Measurements from ENCODE around the gene FRMD1. TPM values are rescaled to one million over a fixed set of nuclear protein-coding genes. Genes with fewer than 3 reads are reported as not detected.

FRMD1 gene
- total and polyA plus RNA-seq, 12 donors = 0.12 to 1.3 (median 0.21) TPM; not detected in 4

DNA sequence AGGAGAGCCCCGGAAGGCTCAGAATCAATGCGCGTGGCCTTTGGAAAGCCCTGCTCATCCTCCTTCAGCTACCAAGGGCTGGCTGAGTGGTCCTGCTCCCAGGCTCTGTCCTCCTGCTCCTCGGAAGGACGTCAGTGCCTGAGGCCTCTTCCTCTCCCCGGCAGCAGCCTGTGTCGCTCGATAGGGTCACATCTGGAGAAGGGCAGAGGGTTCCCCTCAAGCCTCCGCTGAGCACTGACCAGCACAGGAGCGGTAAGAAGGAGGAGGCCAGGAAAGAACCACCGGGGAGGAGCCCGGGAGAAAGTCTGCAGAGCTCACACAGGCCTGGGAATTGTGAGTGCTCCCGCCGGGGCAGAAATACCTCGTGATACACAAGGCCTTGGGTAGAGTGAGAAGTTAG is 60.3 kb downstream of the FRMD1 start:
- ATAC-seq (no peak), DNase-seq (no peak)
- H3K9me3 ChIP-seq = no peaks in the 10 kb centered on the region
- 84 to 86% methylated on average over 15 of the region's 15 CpGs for WGBS, 2 donors
- no peak overlapping the region for H3K27ac ChIP-seq
- H3K36me3 ChIP-seq = no peaks in the 10 kb centered on the region
- H3K4me1 ChIP-seq = peaks cover 0 to 24% (median 11%) of the 10 kb centered on the region in 9 donors
- H3K27me3 ChIP-seq = no peaks in the 10 kb centered on the region
- TF ChIP-seq, protein P1, sequence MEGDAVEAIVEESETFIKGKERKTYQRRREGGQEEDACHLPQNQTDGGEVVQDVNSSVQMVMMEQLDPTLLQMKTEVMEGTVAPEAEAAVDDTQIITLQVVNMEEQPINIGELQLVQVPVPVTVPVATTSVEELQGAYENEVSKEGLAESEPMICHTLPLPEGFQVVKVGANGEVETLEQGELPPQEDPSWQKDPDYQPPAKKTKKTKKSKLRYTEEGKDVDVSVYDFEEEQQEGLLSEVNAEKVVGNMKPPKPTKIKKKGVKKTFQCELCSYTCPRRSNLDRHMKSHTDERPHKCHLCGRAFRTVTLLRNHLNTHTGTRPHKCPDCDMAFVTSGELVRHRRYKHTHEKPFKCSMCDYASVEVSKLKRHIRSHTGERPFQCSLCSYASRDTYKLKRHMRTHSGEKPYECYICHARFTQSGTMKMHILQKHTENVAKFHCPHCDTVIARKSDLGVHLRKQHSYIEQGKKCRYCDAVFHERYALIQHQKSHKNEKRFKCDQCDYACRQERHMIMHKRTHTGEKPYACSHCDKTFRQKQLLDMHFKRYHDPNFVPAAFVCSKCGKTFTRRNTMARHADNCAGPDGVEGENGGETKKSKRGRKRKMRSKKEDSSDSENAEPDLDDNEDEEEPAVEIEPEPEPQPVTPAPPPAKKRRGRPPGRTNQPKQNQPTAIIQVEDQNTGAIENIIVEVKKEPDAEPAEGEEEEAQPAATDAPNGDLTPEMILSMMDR (IDR thresholded peaks at IDR 0.05) = no peak
- intact Hi-C loops (cut with DNase I) = no loop called here
- H3K4me3 ChIP-seq = no peak overlapping the region

DNA sequence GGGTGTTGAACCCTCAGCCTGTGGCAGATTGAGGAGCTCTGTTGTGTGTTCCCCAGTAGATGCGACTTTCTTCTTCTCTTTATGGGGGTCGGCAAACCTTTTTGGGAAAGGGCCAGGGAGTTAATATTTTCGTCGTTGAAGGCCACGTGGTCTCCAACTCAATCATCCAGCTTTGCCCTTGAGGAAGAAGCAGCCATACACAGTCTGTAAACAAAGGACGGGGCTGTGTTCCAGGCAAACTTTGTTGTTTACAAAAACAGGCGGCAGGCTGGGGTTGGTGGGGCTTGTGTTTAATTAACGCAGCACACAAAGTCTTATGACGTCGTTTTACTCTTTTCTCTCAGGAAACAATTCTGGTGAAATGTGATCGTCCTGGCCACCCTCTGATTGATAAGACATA is 61.4 kb downstream of the FRMD1 start:
- H3K4me3 ChIP-seq = no peak overlapping the region
- H3K9me3 ChIP-seq = peaks cover 0 to 2% (median 0%) of the 10 kb centered on the region in 11 donors
- H3K36me3 ChIP-seq = no peaks in the 10 kb centered on the region
- ATAC-seq (no peak), DNase-seq (no peak)
- TF ChIP-seq, protein P1 (IDR thresholded peaks at IDR 0.05) = no peak
- no peak overlapping the region for H3K27ac ChIP-seq
- 61 to 65% methylated on average over 11 of the region's 11 CpGs for WGBS, 2 donors
- intact Hi-C loops (cut with DNase I) = no loop called here
- H3K4me1 ChIP-seq = peaks cover 0 to 29% (median 11%) of the 10 kb centered on the region in 9 donors
- no peaks in the 10 kb centered on the region for H3K27me3 ChIP-seq

DNA sequence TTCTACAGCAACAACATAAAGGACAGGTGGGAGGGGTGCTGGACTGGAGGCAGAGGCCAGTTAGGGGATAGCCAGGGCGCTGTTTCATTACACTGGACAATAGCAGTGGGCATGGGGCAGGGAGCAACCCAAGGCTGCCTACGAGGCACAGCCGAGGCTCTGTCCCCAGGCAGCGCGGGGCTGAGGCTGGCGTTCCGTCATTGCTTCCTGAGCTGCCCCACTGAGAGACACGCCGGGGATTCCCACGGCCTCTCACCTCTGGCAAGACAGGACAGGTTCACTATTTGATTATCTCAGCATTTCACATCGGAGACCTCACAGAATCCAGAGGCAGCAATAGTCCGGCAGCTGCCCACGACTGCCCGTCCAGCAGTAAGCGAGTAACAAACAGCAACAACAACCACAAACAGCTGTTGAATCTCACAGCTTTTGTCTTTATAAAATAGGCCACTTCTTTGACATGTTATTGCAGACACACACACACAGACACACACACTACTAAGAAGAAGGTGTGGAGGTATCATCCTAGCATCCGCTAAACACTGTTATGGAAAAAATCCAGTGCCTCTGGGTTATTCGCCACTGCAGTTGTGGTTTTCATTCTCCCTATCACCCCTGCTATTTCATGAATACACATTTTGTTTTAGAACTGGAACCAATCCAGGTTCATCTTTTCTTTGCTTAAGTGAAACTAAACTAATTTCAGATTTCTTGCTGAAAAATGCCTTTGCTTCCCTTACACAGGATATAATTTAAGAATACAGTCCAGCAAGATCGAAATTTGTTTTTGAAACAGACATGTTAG is 62.1 kb downstream of the FRMD1 start:
- no peak overlapping the region for H3K27ac ChIP-seq
- no peaks in the 10 kb centered on the region for H3K36me3 ChIP-seq
- peaks cover 0 to 9% (median 3%) of the 10 kb centered on the region in 11 donors for H3K9me3 ChIP-seq
- DNase-seq = no peak
- H3K4me1 ChIP-seq = peaks cover 0 to 29% (median 11%) of the 10 kb centered on the region in 9 donors
- H3K4me3 ChIP-seq = no peak overlapping the region
- WGBS, 2 donors = 74 to 75% methylated on average over 18 of the region's 18 CpGs
- ATAC-seq = no peak
- TF ChIP-seq, protein P1 (IDR thresholded peaks at IDR 0.05) = no peak
- no peaks in the 10 kb centered on the region for H3K27me3 ChIP-seq
- intact Hi-C loops (cut with DNase I) = no loop called here

DNA sequence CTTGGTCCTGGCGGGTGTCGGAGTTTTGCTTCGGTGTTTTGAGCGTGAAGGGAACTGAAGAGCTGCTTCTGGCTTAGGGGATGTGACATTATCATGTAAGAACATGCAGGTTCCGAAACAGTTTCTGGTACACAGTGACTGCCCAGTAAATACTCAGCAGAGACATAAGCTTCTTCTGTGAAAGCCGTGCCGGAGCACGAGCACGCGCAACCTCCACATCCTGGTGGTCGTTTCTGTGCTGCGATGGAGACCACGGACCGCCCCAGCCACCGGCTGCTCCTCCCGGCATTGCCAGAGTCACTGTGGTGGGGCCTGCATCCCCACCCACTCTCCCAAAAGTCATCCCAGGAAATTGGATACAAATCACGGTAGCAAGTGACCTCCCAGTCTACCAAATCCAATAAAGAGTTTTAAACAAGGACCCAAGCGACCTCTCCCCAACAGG is 62.8 kb downstream of the FRMD1 start:
- Histone ChIP-seq H3K27ac (no peak overlapping the region), H3K4me1 (peaks cover 0 to 29% (median 11%) of the 10 kb centered on the region in 9 donors), H3K9me3 (peaks cover 0 to 17% (median 11%) of the 10 kb centered on the region in 11 donors), H3K36me3 (no peaks in the 10 kb centered on the region), H3K27me3 (no peaks in the 10 kb centered on the region), H3K4me3 (no peak overlapping the region)
- TF ChIP-seq, protein P1 (IDR thresholded peaks at IDR 0.05) = no peak
- ATAC-seq (no peak), DNase-seq (no peak)
- intact Hi-C loops (cut with DNase I) = no loop called here
- 92 to 95% methylated on average over 18 of the region's 18 CpGs for WGBS, 2 donors

Data from heart right ventricle (tissue), 16 donors.